ENCODE measurements around the gene MAP2K6.
A peak's percentile ranks its signal among the peaks of the same experiment; 100 is the strongest.

Gene MAP2K6

DNA sequence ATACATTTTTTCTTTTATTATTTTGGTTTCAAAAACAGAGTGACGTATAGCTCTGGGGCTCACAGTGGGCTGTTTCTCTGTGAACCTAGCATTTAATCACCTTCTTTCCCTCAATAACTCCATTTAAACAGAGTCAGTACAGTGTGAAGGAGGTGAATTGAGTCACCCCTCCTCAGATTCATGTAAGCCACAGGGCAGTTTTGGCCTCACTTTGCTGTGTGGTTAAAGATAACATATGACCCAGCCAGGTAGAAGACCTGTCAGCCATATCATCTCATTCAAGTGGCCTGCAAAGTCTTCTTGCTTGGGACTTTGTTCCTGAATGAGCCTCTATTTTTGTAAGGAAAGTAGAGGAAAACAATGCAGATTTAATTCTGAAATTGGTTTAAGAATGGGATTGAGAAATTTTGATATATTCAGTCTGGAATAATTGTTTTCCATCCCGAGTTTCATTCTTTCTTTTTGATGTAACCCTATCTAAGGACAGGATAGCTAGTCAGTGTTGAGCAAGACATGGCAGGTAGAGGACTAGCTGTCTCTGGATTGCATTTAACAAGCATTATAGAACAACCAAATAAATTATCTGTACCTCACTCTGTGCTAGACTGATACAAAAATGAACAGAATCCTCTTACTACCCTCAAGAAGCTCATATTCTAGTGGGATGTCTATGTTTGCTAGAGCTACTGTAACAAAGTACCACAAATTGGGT lies 13.1 kb downstream of the MAP2K6 start:
- no peak for DNase-seq (ENCODE audit: low read depth)

DNA sequence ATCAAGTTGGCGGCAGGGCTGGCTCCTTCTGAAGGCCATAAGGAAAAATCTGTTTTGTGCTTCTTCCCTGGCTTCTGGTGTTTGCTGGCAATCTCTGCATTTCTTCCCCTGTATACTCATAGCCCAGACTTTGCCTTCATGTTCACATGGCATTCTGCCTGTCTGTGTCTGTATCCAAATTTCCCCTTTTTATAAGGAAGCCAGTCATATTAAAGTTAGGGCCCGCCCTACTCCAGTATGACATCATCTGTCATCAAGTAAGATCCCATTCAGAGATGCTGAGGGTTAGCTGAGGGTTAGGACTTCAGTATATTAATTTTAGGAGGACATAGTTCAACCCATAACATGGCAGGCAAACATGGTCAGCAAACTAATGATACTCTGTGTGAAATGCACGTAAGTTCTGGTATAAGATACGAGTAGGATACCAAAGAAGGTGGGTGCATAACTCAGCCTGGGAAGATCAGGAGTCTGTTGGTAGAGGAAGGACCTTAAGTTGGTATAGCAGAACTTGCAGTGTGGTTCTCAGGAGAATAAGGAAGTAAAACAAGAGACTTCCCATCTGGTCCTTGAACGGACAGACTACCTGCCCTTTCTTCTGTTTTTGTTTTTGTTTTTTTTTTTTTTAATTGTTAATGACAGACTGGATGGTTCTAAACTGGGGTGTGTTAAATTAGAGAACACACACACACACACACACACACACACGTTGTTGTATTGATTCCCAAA lies 13.9 kb downstream of the MAP2K6 start:
- DNase-seq (ENCODE audit: low read depth), result no peak

DNA sequence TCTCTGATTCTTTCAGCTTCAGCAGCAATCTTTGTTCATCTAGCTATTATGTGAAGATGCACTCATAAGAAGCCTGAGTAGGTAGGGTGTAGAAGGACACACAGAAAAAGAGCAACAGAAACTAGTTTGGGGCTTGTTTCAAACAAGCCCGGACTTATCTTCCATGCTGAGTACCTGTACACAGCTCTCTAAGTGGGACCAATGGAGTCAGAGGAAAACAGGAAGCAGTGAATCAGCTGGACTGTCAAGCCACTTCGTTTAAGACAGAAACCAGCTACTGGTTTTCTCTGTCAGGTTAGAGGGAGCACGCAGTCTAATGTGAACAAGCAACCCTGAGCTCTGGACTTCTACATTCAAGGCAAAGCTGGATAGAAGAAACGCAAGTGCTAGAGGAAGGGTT lies 16.0 kb downstream of the MAP2K6 start:
- no peak for DNase-seq (ENCODE audit: low read depth)

DNA sequence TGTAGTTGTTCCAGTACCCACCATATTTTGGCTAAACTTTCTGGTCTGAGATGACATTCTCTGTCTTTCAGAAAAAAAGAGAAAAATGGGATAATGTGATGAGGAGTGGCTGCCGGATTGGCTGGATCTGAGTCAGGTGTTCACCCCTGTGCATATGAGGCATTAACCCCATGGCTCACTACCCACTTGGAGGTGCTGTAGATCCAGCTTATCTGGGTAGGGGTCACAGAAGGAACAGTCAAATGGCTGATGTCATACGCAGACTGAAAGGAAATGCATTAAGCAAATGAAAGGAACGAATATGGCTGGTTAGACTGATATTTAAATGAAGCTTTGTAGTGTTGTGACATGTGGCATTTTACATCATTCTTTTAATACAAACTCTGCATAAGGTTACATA lies 17.3 kb downstream of the MAP2K6 start:
- no peak for DNase-seq (ENCODE audit: low read depth)

DNA sequence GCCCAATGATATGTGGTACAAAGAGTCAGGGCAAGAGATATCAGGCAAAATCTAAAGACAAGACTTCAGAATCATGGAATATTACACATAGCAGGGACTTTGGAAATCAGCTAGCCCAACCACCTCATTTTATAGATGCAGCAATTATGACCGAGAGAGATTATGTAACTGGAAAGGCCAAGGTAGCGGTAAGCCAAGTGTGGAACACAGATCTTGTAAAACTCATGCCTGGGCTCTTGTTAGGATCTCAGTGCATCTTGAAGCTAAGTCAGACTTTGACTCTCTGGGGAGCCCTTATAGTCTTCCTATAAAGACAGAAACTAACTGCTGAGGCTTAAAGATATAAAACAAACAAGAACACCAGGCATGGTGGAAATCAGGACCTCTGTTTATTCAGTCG lies 18.6 kb downstream of the MAP2K6 start:
- no peak for DNase-seq (ENCODE audit: low read depth)

DNA sequence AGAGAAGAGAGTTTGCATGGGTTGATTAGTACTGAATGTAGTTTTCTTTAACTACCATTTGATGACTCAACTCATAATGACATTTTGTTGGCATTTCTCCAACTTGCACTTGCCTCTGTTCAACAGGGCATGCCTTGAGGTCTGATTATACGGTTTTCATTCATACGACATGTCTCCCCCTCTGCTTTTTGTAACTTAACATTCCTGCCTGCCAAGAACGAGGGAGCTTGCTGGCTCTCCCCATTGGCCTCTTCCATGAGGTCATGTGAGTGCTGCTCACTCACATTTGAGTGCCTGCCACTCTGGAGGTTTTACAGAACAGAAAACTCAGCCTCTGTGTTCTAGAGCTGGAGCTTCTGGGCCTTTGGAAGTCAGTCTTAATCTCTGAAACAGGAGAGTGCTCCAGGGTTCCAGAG lies 19.7 kb downstream of the MAP2K6 start:
- DNase-seq (ENCODE audit: low read depth), result peak; percentile 15

DNA sequence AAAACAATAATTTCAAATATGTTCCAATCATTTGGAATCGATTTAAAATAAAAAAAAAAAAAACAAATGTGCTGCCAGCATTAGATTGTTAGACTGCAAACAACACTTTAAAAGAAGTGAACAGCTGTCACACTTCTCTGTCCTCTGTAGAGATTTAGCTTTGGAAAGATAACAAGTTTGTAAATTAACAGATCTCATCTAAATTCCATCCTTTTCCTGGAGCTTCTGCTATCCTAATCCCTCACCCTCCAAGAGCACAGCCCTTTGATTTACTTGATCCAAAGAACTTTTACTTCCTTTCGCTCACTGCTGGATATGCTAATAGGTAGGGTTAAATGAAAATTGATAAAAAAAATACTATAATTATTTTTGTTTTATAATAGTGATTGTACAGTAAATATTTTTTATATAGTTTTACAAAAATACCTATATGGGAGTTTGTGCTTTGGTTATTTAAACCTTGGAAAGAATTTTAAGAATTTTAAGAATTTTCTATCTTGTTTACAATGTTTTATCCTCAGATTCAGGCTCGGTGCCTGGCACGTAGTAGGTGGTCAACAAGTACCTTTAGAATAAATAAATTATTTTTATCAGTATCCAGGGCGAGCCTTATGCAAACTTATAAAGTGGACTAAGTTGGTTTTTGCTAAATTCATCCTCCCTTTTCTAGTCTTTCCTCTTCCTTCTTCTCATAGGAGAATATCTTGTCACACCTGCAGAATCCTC lies 21.6 kb downstream of the MAP2K6 start:
- DNase-seq (ENCODE audit: low read depth), result no peak

DNA sequence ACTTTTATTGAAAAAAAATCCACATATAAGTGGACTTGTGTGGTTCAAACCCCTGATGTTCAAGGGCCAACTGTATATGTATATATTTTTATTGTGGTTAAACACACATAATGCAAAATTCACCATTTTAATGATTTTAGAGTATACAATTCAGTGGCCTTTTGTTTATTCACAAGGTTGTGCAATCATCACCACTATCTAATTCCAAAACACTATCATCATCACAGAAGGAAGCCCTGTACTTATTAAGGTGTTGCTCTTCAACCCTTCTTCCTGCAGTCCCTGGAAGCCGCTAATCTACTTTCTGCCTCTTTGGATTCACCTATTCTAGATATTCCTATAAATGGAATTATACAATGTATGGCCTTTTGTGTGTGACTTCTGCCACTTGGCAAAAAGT lies 23.0 kb downstream of the MAP2K6 start:
- no peak for DNase-seq (ENCODE audit: low read depth)

DNA sequence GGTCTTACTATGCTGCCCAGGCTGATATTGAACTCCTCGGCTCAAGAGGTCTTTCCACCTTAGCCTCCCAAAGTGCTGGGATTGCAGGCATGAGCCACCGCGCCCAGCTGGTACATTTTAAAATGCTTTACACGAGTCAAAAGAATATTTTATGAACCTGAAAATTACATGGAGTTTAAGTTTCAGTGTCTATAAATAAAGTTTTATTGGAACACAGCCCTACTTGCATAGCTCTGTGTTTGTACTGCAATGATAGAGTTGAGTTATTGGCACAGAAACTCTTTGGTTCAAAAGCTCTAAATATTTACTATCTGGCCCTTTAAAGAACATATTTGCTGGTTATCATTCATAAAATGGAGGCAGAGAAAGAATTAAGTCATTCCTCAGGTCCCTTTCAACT lies 24.3 kb downstream of the MAP2K6 start:
- DNase-seq (ENCODE audit: low read depth), result no peak

DNA sequence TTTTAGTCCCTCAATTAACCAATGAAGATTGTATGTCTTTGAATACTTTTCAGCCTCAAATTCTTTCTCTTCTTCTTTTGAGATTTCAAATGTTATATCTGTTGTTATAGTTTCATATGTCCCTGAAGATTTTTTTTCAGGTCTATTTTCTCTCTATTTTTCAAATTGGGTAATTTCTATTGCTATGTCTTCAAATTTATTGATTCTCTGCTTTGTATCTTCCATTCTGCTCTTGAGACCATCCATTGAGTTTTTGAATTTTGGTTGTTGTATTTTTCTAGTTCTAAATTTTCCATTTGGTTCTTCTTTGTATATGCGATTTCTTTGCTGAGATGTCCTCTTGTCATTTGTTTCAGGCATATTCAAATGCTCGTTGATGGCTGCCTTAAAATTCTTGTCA lies 26.7 kb downstream of the MAP2K6 start:
- no peak for DNase-seq (ENCODE audit: low read depth)

DNA sequence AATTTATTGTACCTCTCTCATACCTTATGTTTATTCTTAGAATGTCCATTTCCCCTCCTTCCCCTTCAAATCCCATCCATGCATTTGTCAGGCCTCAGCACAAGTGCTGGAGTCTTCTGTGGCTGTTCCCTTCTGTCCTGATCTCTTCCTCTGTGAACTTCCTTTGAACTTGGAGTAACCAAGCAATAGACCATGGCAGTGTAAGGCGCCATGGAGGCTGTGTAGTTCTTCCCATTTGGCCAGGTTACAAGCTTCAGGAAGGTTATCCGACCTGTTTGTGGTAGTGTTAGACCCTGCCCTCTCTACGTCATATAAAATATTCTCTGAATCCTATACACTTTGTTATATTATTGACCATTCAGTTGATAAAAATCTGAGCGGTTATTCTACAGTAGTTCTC lies 28.6 kb downstream of the MAP2K6 start:
- DNase-seq (ENCODE audit: low read depth), result no peak

DNA sequence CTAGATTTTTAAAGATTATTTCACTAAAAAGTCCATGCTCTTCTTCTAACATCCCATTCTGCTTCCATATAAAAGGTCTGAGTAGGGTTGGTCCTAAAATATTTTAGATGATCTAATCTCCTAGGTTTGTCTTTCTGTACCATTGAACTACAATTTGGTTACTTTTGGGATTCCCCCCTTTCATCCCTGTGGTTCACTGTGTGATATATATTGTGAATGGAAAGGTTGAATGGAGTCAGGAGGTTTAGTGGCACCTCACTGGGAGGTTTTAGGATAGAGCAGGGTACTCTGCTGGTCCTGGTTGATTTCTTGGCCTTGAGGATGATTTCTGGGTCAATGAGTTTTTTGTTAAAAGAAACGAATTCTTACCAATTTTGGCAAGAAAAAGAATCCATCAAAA lies 29.5 kb downstream of the MAP2K6 start:
- no peak for DNase-seq (ENCODE audit: low read depth)

DNA sequence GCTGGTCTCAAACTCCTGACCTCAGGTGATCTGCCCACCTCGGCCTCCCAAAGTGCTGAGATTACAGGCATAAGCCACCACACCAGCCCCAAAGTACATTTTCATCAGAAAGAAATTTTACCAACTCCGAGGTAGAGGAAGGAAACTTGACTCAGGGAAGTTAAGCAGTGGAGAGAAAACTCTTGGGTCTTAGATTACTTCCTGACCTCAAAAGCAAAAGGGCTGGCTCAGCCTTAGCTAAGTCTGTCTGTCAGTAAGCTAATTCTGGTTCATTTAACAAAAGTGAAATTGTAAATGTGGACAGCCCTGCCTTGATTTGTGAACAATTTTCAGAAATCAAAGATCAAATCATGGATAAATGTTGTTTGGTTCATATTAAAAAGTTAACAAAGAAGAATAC lies 30.6 kb downstream of the MAP2K6 start:
- DNase-seq (ENCODE audit: low read depth), result no peak

DNA sequence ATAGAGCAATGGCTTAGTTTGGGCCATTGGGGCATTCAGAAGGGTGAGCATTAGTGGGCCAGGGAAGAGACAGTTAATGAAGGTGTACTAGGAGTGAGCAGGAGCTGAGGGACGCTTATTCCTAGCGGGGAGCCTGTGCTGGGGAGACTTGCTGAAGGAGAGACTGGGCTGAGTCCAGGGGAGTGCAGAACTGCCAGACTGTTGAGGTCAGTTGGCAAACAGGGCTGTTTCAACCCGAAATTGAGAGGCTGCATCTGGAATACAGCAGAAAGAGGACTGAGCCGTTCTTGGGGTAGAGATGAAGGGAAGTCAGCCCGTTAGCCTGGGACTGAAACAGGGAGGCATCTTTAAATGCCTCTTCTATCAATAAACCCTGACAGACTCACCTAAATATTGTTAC lies 33.2 kb downstream of the MAP2K6 start:
- no peak for DNase-seq (ENCODE audit: low read depth)

DNA sequence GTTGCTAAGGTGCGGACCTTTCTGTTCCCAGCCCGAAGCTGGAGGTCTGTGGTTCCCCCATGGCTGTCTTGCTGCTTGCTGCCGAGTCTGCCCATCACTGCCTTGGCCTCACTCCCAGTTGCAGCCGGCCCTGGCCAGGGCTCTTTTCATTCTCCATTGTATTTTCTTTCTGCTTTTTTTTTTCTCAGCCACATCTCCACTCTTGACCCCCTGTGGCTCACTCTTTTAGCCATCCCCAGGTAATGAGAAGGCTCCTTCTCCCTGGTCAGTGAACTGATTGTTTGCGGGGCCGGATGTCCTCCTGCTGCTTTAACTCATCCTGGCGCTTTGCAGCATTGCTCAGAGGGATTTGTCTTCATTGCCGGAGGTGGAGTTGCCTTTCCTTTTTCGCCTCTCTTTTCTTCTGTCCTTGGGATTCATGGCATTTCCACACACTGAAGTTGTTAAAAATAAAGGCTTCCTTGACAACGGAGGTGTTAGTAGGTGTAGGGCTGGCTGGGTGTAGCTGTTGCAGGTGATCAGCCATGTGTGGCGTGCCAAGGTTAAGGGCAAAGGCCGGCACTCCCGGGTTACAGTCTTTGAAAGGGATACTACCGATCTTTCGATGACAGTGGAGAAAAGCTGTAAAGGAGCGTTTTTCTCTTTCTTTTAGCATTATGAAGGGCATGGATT lies 34.1 kb downstream of the MAP2K6 start:
- DNase-seq (ENCODE audit: low read depth), result peak; percentile 3

DNA sequence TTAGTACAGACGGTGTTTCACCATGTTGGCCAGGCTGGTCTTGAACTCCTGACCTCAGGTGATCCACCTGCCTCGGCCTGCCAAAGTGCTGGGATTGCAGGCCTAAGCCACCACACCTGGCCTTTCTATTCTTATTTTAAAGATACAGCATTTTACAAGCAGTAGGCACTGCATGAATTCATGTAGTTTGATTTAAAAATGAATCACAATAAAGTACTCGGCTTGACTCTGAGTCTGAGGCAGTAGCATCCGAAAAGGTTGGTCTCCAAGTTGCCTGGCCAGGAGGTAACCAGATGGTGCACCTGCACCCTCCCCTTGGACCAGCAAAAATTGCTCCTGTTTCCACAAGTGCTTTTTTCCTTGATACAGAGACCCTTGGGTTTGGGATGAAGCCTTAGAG lies 35.6 kb downstream of the MAP2K6 start:
- DNase-seq (ENCODE audit: low read depth), result no peak

DNA sequence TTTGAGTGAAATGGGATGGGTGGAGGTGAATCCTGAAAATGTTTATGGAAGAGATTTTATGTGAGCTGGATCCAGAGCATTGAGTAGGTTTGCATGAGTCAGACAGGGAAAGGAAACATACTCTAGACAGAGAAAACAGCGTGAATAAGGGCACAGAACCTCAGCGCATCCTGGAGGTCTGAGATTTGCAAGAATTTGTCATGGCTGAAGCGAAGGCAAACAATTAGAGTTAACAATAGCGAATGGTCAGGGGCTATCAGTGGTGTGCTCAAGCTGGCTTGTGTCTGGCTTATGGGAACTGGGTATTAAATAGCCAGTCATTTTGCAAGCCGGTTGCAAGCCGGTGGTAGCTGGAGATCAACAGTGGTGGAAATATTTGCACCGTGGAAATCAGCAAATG lies 36.4 kb downstream of the MAP2K6 start:
- no peak for DNase-seq (ENCODE audit: low read depth)

DNA sequence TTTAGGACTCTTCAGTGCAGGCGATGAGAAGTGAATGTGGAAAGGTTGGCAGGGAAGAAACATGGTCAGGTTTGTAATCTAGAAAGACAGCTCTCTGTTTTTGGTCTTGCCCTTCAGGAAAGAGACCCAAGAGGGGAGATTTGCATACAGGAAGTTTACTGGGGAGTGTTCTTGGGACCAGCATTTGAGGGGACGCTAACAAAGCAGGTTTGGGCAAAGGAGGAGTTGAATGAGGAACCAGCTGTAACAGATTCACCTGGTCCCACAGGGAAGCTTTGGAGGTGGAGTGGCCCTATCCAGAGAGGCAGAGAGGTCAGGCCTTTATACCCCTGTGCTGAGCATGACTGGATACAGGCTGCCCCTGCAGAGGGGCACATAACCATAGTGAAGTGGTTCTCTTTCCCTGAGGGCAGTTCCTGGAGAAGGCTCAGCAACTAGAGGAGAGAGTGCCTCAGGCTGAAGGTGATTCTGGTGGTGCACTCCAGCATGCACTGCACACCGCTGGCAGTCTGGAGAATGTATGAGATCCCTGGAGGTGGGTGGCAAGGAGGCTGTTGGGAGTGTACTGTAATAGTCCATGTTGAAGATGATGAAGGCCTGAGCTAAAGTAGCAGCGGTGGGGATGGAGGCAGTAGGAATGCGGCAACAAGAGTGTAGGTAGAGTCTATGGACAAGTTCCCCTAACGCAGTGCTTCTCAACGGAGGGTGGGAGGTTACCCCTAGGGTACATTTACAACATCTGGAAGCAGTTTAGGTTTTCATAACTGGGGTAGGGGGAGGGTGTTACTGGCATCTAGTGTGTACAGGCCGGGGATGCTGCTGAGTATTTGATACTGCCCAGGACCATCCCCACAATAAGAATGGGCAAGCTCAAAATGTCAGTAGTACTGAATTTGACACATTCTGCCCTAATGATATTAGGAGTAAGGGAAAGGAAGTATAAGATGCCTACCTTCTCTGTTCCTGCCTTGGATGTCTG lies 37.2 kb downstream of the MAP2K6 start:
- no peak for DNase-seq (ENCODE audit: low read depth)

DNA sequence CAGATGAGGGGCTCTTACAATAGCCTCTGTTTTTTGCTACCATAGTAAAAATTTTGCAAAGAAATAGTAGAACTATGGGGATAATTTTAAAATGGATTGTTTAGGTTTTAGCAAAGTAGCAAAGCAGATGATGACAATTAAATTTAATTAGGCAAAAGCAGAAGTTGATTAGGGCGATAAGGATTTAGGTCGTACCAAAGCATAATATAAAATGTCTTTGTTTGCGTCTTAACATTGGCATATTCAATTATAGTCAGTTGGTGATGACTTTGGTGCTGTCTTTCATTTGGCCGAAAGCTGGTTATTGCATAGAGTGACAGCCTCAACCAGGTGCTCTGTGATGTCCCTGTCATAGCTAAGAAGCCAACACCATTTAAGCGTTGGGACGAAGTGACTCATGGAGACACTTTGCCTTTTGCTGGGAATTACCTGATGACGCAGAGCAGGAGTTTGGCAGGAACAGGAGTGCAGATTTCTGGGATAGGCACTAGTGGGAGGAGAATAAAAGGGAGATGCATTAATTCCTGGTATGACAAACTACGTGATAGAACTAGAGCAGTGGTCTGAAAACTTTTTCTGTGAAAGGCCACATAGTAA lies 38.3 kb downstream of the MAP2K6 start:
- no peak for DNase-seq (ENCODE audit: low read depth)

DNA sequence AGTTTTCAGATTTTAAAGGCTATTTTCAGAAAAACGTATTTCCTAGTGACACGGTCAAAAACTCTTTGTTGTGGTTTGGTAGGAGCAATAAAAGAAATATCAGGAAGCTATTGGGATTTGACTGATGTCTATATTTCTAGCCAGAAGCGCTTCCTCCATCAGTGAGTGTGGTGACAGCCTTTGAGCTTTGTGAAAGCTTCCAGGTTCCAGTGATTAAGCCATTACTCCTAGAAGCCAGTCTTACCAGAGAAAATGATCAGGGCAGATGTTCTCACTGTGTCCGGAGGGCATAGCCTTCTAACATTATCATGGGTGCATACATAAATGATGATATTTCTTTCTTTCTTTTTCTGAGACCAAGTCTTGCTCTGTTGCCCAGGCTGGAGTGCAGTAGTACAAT lies 39.6 kb downstream of the MAP2K6 start:
- no peak for DNase-seq (ENCODE audit: low read depth)

DNA sequence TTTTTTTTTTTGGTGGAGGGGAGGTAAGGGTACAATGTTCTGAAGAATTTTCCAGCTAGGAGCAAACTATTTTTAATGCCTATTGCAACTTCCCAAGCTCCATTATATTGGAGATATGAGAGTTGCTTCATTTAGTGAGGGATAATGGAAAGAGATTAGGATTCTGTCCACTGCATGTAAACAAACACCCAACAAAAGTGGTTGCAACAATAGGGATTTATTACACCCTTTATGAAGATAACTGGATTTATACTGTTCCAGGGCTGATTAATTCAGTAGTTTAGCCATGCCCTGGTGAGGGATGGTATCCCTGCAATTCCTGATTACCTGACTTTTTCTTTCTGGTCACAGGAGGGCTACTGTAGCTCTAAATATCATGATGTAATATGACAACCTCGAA lies 40.5 kb downstream of the MAP2K6 start:
- no peak for DNase-seq (ENCODE audit: low read depth)

Measured in stromal cell of bone marrow (primary cell).